ENCODE results near the gene SCN4B. TPM values are rescaled to one million over a fixed set of nuclear protein-coding genes. Genes with fewer than 3 reads are reported as not detected.

SCN4B gene
- total RNA-seq, 1 donor from 2014 or later, result 1.1 TPM

GRCh38 chr11:118126082-118126838 is 26.4 kb downstream of the SCN4B start:
- Histone ChIP-seq H3K4me1 (no peaks in the 10 kb centered on the region), H3K27ac (no peak overlapping the region), H3K9me3 (no peaks in the 10 kb centered on the region), H3K36me3 (no peaks in the 10 kb centered on the region), H3K27me3 (no peaks in the 10 kb centered on the region), H3K4me3 (no peak overlapping the region)
- TF ChIP-seq, protein P1, sequence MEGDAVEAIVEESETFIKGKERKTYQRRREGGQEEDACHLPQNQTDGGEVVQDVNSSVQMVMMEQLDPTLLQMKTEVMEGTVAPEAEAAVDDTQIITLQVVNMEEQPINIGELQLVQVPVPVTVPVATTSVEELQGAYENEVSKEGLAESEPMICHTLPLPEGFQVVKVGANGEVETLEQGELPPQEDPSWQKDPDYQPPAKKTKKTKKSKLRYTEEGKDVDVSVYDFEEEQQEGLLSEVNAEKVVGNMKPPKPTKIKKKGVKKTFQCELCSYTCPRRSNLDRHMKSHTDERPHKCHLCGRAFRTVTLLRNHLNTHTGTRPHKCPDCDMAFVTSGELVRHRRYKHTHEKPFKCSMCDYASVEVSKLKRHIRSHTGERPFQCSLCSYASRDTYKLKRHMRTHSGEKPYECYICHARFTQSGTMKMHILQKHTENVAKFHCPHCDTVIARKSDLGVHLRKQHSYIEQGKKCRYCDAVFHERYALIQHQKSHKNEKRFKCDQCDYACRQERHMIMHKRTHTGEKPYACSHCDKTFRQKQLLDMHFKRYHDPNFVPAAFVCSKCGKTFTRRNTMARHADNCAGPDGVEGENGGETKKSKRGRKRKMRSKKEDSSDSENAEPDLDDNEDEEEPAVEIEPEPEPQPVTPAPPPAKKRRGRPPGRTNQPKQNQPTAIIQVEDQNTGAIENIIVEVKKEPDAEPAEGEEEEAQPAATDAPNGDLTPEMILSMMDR (IDR thresholded peaks at IDR 0.05), result no peak
- intact Hi-C loops (cut with DNase I), result no loop called here
- DNase-seq (ENCODE audit: low spot score in 2 of 2), result no peak

GRCh38 chr11:118124929-118125535 is 27.6 kb downstream of the SCN4B start:
- TF ChIP-seq, protein P1 (IDR thresholded peaks at IDR 0.05), result no peak
- Histone ChIP-seq H3K27ac (no peak overlapping the region), H3K4me3 (no peak overlapping the region), H3K27me3 (no peaks in the 10 kb centered on the region), H3K4me1 (no peaks in the 10 kb centered on the region), H3K9me3 (no peaks in the 10 kb centered on the region), H3K36me3 (no peaks in the 10 kb centered on the region)
- DNase-seq (ENCODE audit: low spot score in 2 of 2), result no peak
- intact Hi-C loops (cut with DNase I), result no loop called here

DNA sequence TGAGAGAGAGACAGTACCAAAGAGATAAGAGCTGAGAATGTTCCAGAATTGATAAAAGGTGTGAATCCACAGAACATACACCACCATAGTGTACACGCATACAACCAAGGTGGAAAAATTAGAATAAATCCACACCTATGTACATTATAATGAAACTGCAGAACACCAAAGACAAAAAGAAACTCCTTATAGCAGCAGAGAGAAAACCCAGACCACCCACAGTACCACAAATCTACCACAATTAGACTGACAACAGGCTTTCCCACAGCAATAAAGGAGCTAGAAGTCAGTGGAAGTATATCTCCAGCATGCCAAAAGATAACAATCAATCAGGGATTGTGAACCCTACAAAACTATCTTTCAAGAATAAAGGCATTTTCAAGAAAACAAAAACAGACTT is 31.8 kb downstream of the SCN4B start:
- H3K9me3 ChIP-seq, result no peaks in the 10 kb centered on the region
- H3K4me1 ChIP-seq, result no peaks in the 10 kb centered on the region
- H3K36me3 ChIP-seq, result no peaks in the 10 kb centered on the region
- no peaks in the 10 kb centered on the region for H3K27me3 ChIP-seq
- intact Hi-C loops (cut with DNase I), result no loop called here
- H3K27ac ChIP-seq, result no peak overlapping the region
- TF ChIP-seq, protein P1 (IDR thresholded peaks at IDR 0.05), result no peak
- no peak for DNase-seq (ENCODE audit: low spot score in 2 of 2)
- no peak overlapping the region for H3K4me3 ChIP-seq

- no peaks in the 10 kb centered on the region for H3K9me3 ChIP-seq
- H3K27ac ChIP-seq, result no peak overlapping the region
- H3K4me1 ChIP-seq, result no peaks in the 10 kb centered on the region
- H3K27me3 ChIP-seq, result no peaks in the 10 kb centered on the region
- intact Hi-C loops (cut with DNase I), result no loop called here
- no peak for DNase-seq (ENCODE audit: low spot score in 2 of 2)
- H3K4me3 ChIP-seq, result no peak overlapping the region
- H3K36me3 ChIP-seq, result no peaks in the 10 kb centered on the region
- TF ChIP-seq, protein P1 (IDR thresholded peaks at IDR 0.05), result no peak
Measured at GRCh38 chr11:118117790-118118601, 34.6 kb downstream of the SCN4B start.

- Histone ChIP-seq H3K27ac (no peak overlapping the region), H3K4me1 (no peaks in the 10 kb centered on the region), H3K36me3 (no peaks in the 10 kb centered on the region), H3K4me3 (no peak overlapping the region), H3K27me3 (no peaks in the 10 kb centered on the region), H3K9me3 (no peaks in the 10 kb centered on the region)
- no peak for DNase-seq (ENCODE audit: low spot score in 2 of 2)
- intact Hi-C loops (cut with DNase I), result no loop called here
- TF ChIP-seq, protein P1 (IDR thresholded peaks at IDR 0.05), result no peak
Measured at GRCh38 chr11:118115048-118115447, 37.6 kb downstream of the SCN4B start.
